Heart right ventricle (tissue), 16 donors: ENCODE measurements around the gene CHD2. TPM values are rescaled to one million over a fixed set of nuclear protein-coding genes. Genes with fewer than 3 reads are reported as not detected.

Experiments used
- ATAC-seq, 8 donors: fragments of 200-7000 bp; cut with Tn5 transposase; one replicate each; pipeline ENCODE4 v1.9.1; 2020; ENCODE audit warnings: mild to moderate bottlenecking in 8 of 8, moderate library complexity in 8 of 8, moderate number of reproducible peaks in 1 of 8
- DNase-seq, 2 donors: peaks; one replicate each; pipeline ENCODE4 v3.0.0-alpha.2; 2020
- H3K27ac ChIP-seq, 10 donors: fragments of 200-600 bp; sonication (generic) in 2 of 10; one replicate each; pipeline versions ENCODE4 v1.5.0 to v1.8.0; 2020 to 2022; ENCODE audit warnings: mild to moderate bottlenecking in 3 of 10
- H3K27me3 ChIP-seq, 7 donors: fragments of 200-600 bp; one replicate each; pipeline ENCODE4 v1.8.0; 2021 to 2022; ENCODE audit warnings: mild to moderate bottlenecking in 2 of 7
- H3K36me3 ChIP-seq, 9 donors: fragments of 200-600 bp; sonication (generic) in 1 of 9; one replicate each; pipeline versions ENCODE4 v1.5.0 to v1.8.0; 2020 to 2022; ENCODE audit warnings: mild to moderate bottlenecking in 2 of 9
- H3K4me1 ChIP-seq, 9 donors: fragments of 200-600 bp; sonication (generic) in 1 of 9; one replicate each; pipeline versions ENCODE4 v1.5.0 to v1.8.0; 2020 to 2022; ENCODE audit warnings: mild to moderate bottlenecking in 4 of 9
- H3K4me3 ChIP-seq, 10 donors: fragments of 200-600 bp; sonication (generic) in 2 of 10; one replicate each; pipeline versions ENCODE4 v1.5.0 to v1.8.0; 2020 to 2022; ENCODE audit warnings: mild to moderate bottlenecking in 7 of 10, moderate library complexity in 2 of 10
- H3K9me3 ChIP-seq, 11 donors: fragments of 200-600 bp in 10 of 11; sonication (generic) in 2 of 11; one replicate each; pipeline versions ENCODE4 v1.5.0 to v1.8.0; 2013 to 2022; ENCODE audit warnings: mild to moderate bottlenecking in 2 of 11, control low read depth in 1 of 11, moderate library complexity in 1 of 11
- CTCF ChIP-seq, 9 donors: fragments of 200-600 bp; sonication (generic) in 2 of 9; IDR thresholded peaks; one replicate each; pipeline versions ENCODE4 v1.5.0 to v1.8.0; 2021 to 2022; ENCODE audit warnings: antibody characterized with exemption in 9 of 9, mild to moderate bottlenecking in 5 of 9, moderate library complexity in 1 of 9
- WGBS, 2 donors: extraction: QIAGEN DNeasy Blood & Tissue Kit; methylation state at CpG; one replicate each; pipeline ENCODE4 v1.1.7; 2013; ENCODE audit warnings: inconsistent platforms in 1 of 2; 5-methylcytosine and 5-hydroxymethylcytosine counted together
- intact Hi-C, 10 donors: fragments of 100-400 bp; cut with DNase I; formaldehyde crosslinking; loops; one replicate each; pipeline versions ENCODE4 v1.11.1 to v1.14.2; 2022
- polyA plus RNA-seq, 2 donors: library from polyadenylated mRNA; stranded (reverse); fragments of 200-250 nt; gene quantifications; one replicate each; pipeline ENCODE4 v1.2.3, GENCODE V29; 2013
- total RNA-seq, 10 donors: library from RNA; stranded (reverse); fragmentation: NEBNext Ultra II Directional in 3 of 10; extraction: Animal tissue kit (Norgen Biotek cat#: 25700) in 3 of 10; gene quantifications; one replicate each; pipeline versions ENCODE4 v1.2.1 to v1.2.4, GENCODE V29; 2021 to 2023
- donor health status: Arrhythmogenic right ventricular cardiomyopathy.
- donor health status: ischemic (EF 13 %, LVEDD 7.1; RV severe dilation, severe dysfunction).
- donor health status: healthy with polysubstance abuse.
- donor health status: DM: no; HTN: yes; CAD: no.
- donor health status: DM: no; HTN: no; CAD: no.
- donor health status: ischemic (EF 25% LVEDD 6.9; RV normal size, moderate dysfunction).
- donor health status: ischemic (EF 25% LVEDD 5.7; RV mildly dilated, moderate dysfunction).
- donor health status: healthy.
- donor health status: DM: yes; HTN: yes; CAD: no.
- donor health status: Ischemic cardiomyopathy.
- donor health status: ischemic (EF 35%, LVEDD 5.7; RV mildly dilated, moderate dysfunction).
- donor health status: nonischemic (EF 11% LVEDD 7.7; RV severe dilation, severe dysfunction).
- donor health status: DM: yes; HTN: yes; CAD: no.
- donor health status: PGD.
- donor health status: ischemic (EF 29% LVEDD 5.4; RV normal size, mild dysfunction).
- donor health status: nonischemic (EF 23%, LVEDD 6.1; RV moderate dilation, normal function).

Gene CHD2
- total and polyA plus RNA-seq, 12 donors, result 12.2 to 74.0 (median 54.6) TPM

GRCh38 chr15:92936138-92936537 lies 36.0 kb downstream of the CHD2 start:
- no peak for TF ChIP-seq CTCF (IDR thresholded peaks at IDR 0.05)
- intact Hi-C loops, result loop anchor here in 1 of 10 donors (10.0 kb wide), 1 partner anchor 49 kb away; no protein-coding TSS in a partner anchor
- H3K4me3 ChIP-seq, result no peak overlapping the region
- H3K9me3 ChIP-seq, result no peaks in the 10 kb centered on the region
- WGBS, 2 donors, result 96 to 98% methylated on average over 2 of the region's 2 CpGs
- peaks cover 0 to 29% (median 8%) of the 10 kb centered on the region in 9 donors for H3K4me1 ChIP-seq
- no peak for ATAC-seq
- no peak for DNase-seq
- no peak overlapping the region for H3K27ac ChIP-seq
- peaks cover 0 to 99% (median 55%) of the 10 kb centered on the region in 9 donors for H3K36me3 ChIP-seq
- H3K27me3 ChIP-seq, result no peaks in the 10 kb centered on the region

- H3K4me3 ChIP-seq, result no peak overlapping the region
- intact Hi-C loops, result loop anchor here in 1 of 10 donors (10.0 kb wide), 1 partner anchor 48 kb away; no protein-coding TSS in a partner anchor
- H3K4me1 ChIP-seq, result peaks cover 0 to 28% (median 8%) of the 10 kb centered on the region in 9 donors
- no peaks in the 10 kb centered on the region for H3K27me3 ChIP-seq
- peaks cover 0 to 99% (median 57%) of the 10 kb centered on the region in 9 donors for H3K36me3 ChIP-seq
- WGBS, 2 donors, result 88 to 95% methylated on average over 2 of the region's 2 CpGs
- peak overlapping the region in 1 of 10 donors; percentile 1 for H3K27ac ChIP-seq
- no peaks in the 10 kb centered on the region for H3K9me3 ChIP-seq
- DNase-seq (no peak), ATAC-seq (no peak)
- TF ChIP-seq CTCF (IDR thresholded peaks at IDR 0.05), result no peak
Measured at GRCh38 chr15:92936693-92937092, 36.6 kb downstream of the CHD2 start.

- Histone ChIP-seq H3K4me1 (peaks cover 0 to 28% (median 8%) of the 10 kb centered on the region in 9 donors), H3K27ac (no peak overlapping the region), H3K4me3 (no peak overlapping the region), H3K9me3 (no peaks in the 10 kb centered on the region), H3K36me3 (peaks cover 0 to 100% (median 69%) of the 10 kb centered on the region in 9 donors), H3K27me3 (no peaks in the 10 kb centered on the region)
- intact Hi-C loops, result loop anchor here in 1 of 10 donors (10.0 kb wide), 1 partner anchor 47 kb away; no protein-coding TSS in a partner anchor
- TF ChIP-seq CTCF (IDR thresholded peaks at IDR 0.05), result no peak
- ATAC-seq (no peak), DNase-seq (no peak)
Measured at GRCh38 chr15:92937901-92938300, 37.8 kb downstream of the CHD2 start.

- WGBS, 2 donors, result 87 to 90% methylated on average over 2 of the region's 2 CpGs
- intact Hi-C loops, result loop anchor here in 1 of 10 donors (10.0 kb wide), 1 partner anchor 46 kb away; no protein-coding TSS in a partner anchor
- H3K27ac ChIP-seq, result no peak overlapping the region
Measured at GRCh38 chr15:92938387-92938786, 38.3 kb downstream of the CHD2 start.

More at GRCh38 chr15:92938387-92938786, 38.3 kb downstream of the CHD2 start:
- Histone ChIP-seq H3K4me3 (no peak overlapping the region), H3K27me3 (no peaks in the 10 kb centered on the region), H3K4me1 (peaks cover 0 to 28% (median 8%) of the 10 kb centered on the region in 9 donors), H3K9me3 (no peaks in the 10 kb centered on the region), H3K36me3 (peaks cover 0 to 100% (median 71%) of the 10 kb centered on the region in 9 donors)
- DNase-seq, result no peak
- TF ChIP-seq CTCF (IDR thresholded peaks at IDR 0.05), result peak in 3 of 9 donors; percentile 11 to 29 (median 27)
- ATAC-seq, result no peak
